RWPE1 (cell line): ENCODE results near the gene BTN2A1.
"Not testable (repeated sequence)": the region's sequence is repeated elsewhere in the genome, so short reads cannot be mapped to it uniquely, and the experiment has no call there.

Experiments
- CTCF ChIA-PET: fragments of 350-600 bp; sonication (Branson Sonifier 250); formaldehyde crosslinking; extraction: SDS; loops from one replicate; lab custom pipeline; 2021; lab: Yijun Ruan, JAX
- POLR2A ChIA-PET: fragments of 400-600 bp; formaldehyde crosslinking; extraction: SDS; loops from one replicate; lab custom pipeline; 2020; ENCODE audit warnings: antibody characterized with exemption; ENCODE audit not compliant: low non-redundant PET; lab: Yijun Ruan, JAX
- DNase-seq: peaks from one replicate; pipeline ENCODE4 v3.0.0; 2012; ENCODE audit warnings: low spot score
- H3K27ac ChIP-seq: fragments of 450-650 bp; 2 replicates; pipeline ENCODE4 v1.5.1; 2017
- CTCF ChIP-seq: fragments of 450-650 bp; conservative IDR thresholded peaks from 2 replicates; pipeline ENCODE4 v1.5.1; 2017; ENCODE audit warnings: low read depth, mild to moderate bottlenecking

BTN2A1 gene

DNA sequence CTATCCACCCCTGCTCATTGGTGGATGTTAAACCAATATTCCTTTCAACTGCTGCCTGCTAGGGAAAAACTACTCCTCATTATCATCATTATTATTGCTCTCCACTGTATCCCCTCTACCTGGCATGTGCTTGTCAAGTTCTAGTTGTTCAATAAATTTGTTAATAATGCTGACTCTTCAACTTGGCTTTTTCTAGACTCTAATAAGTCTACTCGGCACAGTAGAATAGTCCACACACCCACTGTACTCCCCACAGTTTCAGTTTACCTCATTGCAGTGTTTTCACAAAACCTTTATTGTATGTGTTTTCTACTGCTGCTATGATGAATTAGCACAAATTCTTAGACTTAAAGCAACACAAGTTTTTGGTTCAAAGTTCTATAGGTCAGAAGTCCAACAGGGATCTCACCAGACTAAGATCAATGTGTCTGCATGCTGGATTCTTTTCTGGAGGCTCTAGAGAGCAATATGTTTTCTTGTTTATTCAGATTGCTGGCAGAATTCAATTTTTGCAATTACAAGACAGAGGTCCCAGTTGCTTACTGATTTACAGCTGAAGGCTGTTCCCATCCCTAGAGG lies 42.6 kb upstream of the BTN2A1 start:
- TF ChIP-seq CTCF = no peak
- no peak overlapping the region for H3K27ac ChIP-seq
- ChIA-PET CTCF (no interaction called here), POLR2A (no interaction called here)
- DNase-seq = no peak

- DNase-seq = no peak
- H3K27ac ChIP-seq = no peak overlapping the region
- POLR2A ChIA-PET = no interaction called here
- CTCF ChIA-PET = no interaction called here
- no peak for TF ChIP-seq CTCF
Observed at GRCh38 chr6:26415791-26416190, 42.0 kb upstream of the BTN2A1 start.

DNA sequence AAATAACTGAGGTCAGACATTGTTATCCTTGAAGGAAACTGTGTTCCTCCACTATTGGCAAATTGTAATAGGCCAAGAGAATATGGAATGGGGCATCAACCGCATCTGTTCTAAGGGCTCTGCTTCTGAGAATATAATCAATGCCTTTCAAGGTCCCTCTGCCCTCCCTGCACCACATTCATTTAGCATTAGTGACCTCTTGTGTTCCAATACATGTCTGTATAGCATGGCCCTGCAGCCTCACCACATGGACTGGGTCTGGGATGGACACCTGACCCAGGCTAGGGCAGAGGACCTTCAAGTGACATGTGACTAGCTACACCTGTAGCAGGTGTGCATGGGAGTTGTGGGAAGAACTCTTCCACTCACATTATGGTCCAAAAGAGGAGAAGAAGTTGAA lies 41.5 kb upstream of the BTN2A1 start:
- ChIA-PET POLR2A (no interaction called here), CTCF (no interaction called here)
- no peak for TF ChIP-seq CTCF

GRCh38 chr6:26418077-26418476 lies 39.7 kb upstream of the BTN2A1 start:
- H3K27ac ChIP-seq, POLR2A ChIA-PET, DNase-seq, CTCF ChIA-PET: not testable (repeated sequence)

More for the DNA sequence above, 41.5 kb upstream of the BTN2A1 start:
- H3K27ac ChIP-seq = no peak overlapping the region
- no peak for DNase-seq

- CTCF ChIA-PET, POLR2A ChIA-PET, H3K27ac ChIP-seq, DNase-seq: not testable (repeated sequence)
Observed at GRCh38 chr6:26418795-26419194, 39.0 kb upstream of the BTN2A1 start.

GRCh38 chr6:26420688-26421171 lies 37.0 kb upstream of the BTN2A1 start:
- CTCF ChIA-PET = interaction anchor here (0.6 to 1.0 kb wide), 2 partner anchors 28 to 128 kb away, joined by 3 read pairs; no protein-coding TSS in a partner anchor
- H3K27ac ChIP-seq = peak overlapping the region; percentile 61
- POLR2A ChIA-PET = no interaction called here
- no peak; the same call in 1 of the 2 replicates for TF ChIP-seq CTCF
- peak; percentile 17 for DNase-seq

GRCh38 chr6:26421259-26422144 lies 36.3 kb upstream of the BTN2A1 start:
- peak; percentile 97 for DNase-seq
- peak overlapping the region; percentile 77 for H3K27ac ChIP-seq
- CTCF ChIA-PET = interaction anchor here (0.6 to 1.0 kb wide), 2 partner anchors 28 to 128 kb away, joined by 3 read pairs; no protein-coding TSS in a partner anchor
- POLR2A ChIA-PET = no interaction called here
- TF ChIP-seq CTCF = no peak
